NCI-H82 treated with DMSO at 0.1 percent for 48 hours (cell line): Measurements from ENCODE around the gene EPB41L2.

Experiments used
- DNase-seq: peaks from one replicate; lab custom pipeline; 2025; ENCODE audit not compliant: unreplicated experiment; lab: John Stamatoyannopoulos, UW

The EPB41L2 gene

GRCh38 chr6:131062241-131063027 is 611 bp downstream of the EPB41L2 start:
- no peak for DNase-seq

GRCh38 chr6:131061751-131062119 is 1.3 kb downstream of the EPB41L2 start:
- DNase-seq: no peak

GRCh38 chr6:131061041-131061750 is 1.8 kb downstream of the EPB41L2 start:
- no peak for DNase-seq

- DNase-seq: no peak
Observed at GRCh38 chr6:131060311-131060710, 2.7 kb downstream of the EPB41L2 start.

- no peak for DNase-seq
Observed at GRCh38 chr6:131059486-131059885, 3.6 kb downstream of the EPB41L2 start.

GRCh38 chr6:131058236-131058635 is 4.8 kb downstream of the EPB41L2 start:
- no peak for DNase-seq

GRCh38 chr6:131054392-131055250 is 8.4 kb downstream of the EPB41L2 start:
- DNase-seq: no peak

GRCh38 chr6:131053546-131054240 is 9.4 kb downstream of the EPB41L2 start:
- DNase-seq: no peak

- DNase-seq: no peak
Observed at GRCh38 chr6:131052181-131052580, 10.9 kb downstream of the EPB41L2 start.

GRCh38 chr6:131051341-131051740 is 11.7 kb downstream of the EPB41L2 start:
- no peak for DNase-seq

GRCh38 chr6:131049608-131050007 is 13.4 kb downstream of the EPB41L2 start:
- DNase-seq: no peak

GRCh38 chr6:131048933-131049515 is 14.0 kb downstream of the EPB41L2 start:
- no peak for DNase-seq

GRCh38 chr6:131048459-131048858 is 14.6 kb downstream of the EPB41L2 start:
- no peak for DNase-seq

GRCh38 chr6:131045139-131045538 is 17.9 kb downstream of the EPB41L2 start:
- no peak for DNase-seq

GRCh38 chr6:131043902-131044447 is 19.1 kb downstream of the EPB41L2 start:
- no peak for DNase-seq

GRCh38 chr6:131042664-131043063 is 20.4 kb downstream of the EPB41L2 start:
- DNase-seq: no peak

- no peak for DNase-seq
Observed at GRCh38 chr6:131041814-131042213, 21.2 kb downstream of the EPB41L2 start.

GRCh38 chr6:131040866-131041265 is 22.2 kb downstream of the EPB41L2 start:
- no peak for DNase-seq

GRCh38 chr6:131039345-131039680 is 23.7 kb downstream of the EPB41L2 start:
- no peak for DNase-seq

GRCh38 chr6:131038597-131039344 is 24.3 kb downstream of the EPB41L2 start:
- no peak for DNase-seq
